HT-29 (cell line): ENCODE data around the gene RNF34. TPM values are rescaled to one million over a fixed set of nuclear protein-coding genes. Genes with fewer than 3 reads are reported as not detected.

Experiments used
- DNase-seq: peaks from one replicate; pipeline ENCODE4 v3.0.0-alpha.2; 2015; ENCODE audit warnings: low spot score
- total RNA-seq: library from RNA; depleted of rRNA; stranded (reverse); fragments of >200 nt; shearing (Covaris generic); gene quantifications from 2 replicates; pipeline ENCODE4 v1.2.3, GENCODE V29; 2014

RNF34 gene
- total RNA-seq, 1 experiment from 2014 or later: 97.2 TPM

DNA sequence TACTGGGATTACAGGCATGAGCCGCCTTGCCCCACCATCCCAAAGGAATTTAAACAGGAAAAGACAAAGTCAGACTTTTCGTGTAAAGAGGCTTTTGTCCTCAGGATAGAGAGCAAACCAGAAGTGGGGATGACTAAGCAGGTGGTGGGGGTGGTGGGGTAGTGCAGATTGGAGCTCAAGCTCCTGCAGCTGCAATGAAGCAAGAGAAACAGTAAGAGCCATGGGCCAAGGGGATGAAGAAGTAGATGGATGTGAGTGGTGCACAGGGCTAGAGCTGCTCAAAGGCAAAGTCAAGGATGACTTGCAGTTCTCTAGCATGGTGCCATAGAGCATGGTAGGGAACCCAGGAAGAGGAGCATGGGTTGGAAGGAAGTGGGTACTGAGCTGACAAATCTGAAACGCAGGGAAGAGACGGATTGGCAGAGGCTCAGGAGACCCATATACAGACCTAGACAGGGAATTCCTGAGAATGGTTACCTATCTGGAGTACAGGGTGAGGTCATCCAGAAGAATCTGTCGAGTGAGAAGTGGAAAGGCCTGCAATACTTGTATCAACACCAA is 11.4 kb upstream of the RNF34 start:
- DNase-seq: peak; percentile 9

- no peak for DNase-seq
Measured at GRCh38 chr12:121390856-121391255, 9.1 kb upstream of the RNF34 start.

DNA sequence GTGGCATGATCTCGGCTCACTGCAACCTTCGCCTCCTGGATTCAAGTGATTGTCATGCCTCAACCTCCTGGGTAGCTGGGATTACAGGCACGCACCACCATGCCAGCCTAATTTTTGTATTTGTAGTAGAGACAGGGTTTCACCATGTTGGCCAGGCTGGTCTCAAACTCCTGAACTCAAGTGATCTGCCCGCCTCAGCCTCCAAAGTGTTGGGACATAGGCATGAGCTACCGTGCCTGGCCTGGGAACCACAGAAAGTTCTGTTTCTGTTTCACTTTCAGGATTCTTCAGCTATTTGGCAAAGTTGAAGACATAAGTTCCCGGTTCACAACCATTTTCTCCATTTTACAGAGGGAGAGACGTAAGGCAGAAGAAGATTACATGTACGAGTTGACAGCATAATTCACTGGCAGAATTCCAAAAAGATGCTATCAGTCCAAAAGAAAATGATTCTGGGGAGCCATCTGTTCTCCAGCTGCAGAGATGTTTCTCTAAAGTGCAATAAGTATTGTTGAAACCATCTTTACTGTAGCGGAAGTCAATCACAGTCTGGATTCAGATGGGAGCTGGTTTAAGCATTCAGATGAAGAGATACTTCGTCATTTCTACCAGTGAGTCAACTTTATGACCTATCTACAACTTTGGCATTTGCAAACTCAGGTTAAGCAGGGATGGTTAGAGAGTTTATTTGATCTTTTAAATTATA is 8.1 kb upstream of the RNF34 start:
- DNase-seq: no peak

DNA sequence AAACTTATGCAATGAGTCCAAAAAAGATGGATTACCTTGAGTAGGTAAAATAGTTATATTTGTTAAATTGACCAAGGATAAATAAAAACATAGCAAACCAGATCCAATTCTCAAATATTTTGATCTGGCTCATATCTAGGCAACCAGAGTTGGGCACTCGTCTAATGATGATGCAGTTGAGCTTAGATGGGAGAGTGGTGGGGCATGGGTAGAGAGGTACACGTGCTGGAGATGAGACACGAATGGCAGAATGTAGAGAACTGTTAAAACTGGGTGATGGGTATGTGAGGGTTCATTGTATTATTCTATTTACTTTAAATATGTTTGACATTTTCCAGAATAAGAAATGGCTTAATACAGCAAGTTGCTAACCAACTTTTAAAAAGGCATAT is 7.6 kb upstream of the RNF34 start:
- no peak for DNase-seq

- no peak for DNase-seq
Measured at GRCh38 chr12:121397521-121397920, 2.4 kb upstream of the RNF34 start.

DNA sequence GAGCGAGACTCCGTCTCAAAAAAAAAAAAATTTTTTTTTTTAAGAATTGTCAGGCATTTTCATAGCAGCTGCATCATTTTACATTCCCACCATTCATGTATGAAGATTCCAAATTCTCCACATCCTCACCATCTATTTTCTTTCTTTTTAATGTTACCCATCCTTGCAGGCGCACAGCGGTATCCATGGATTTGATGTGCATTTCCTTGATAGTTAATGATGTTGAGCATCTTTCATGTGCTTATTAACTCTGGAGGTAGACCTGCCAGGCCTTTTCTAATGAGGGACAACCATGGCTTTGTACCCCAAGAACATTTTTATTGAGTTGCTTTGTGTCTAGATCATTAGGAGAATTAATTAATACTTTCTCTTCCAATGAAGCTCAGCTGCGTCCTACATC is 1.6 kb upstream of the RNF34 start:
- no peak for DNase-seq

GRCh38 chr12:121400332-121401139 is 618 bp downstream of the RNF34 start:
- peak; percentile 61 for DNase-seq

- no peak for DNase-seq
Measured at GRCh38 chr12:121403721-121404120, 3.8 kb downstream of the RNF34 start.

- peak; percentile 36 for DNase-seq
Measured at GRCh38 chr12:121404734-121405133, 4.8 kb downstream of the RNF34 start.

DNA sequence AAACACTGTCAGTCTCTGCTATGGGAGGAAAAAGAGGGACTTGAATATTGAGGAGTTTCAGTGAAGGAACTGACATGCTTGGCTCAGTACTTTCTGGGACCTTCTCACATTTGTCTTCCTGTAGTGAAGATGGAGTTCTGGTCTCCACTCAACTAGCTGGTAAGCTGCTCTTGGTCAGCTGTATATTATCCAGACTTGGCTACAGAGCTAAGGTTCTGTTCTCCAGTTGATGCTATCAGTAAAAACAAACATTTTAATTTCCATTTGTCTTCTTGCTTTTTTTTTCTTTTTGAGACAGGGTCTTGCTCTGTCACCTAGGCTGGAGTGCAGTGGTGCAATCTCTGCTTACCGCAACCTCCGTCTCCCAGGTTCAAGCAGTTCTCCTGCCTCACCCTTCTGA is 5.3 kb downstream of the RNF34 start:
- no peak for DNase-seq

DNA sequence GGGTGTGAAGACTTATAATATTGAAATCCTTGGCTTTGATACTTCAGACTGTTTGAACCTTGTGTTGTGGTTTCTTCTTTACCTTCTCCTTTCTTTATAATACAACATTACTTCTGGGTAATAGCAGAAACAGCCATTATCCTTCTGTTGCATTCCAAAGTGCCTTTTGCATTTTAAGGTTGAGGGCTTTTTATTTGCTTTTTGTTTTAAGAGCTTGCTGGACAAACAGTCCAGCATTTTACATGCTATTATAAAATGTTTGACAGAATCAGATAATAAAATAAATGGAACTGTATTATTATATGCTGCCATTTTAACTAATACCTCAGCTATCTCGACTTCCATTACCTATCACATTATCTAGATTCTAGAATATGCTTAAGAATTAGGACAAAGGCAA is 14.0 kb downstream of the RNF34 start:
- no peak for DNase-seq

GRCh38 chr12:121417847-121418246 is 17.9 kb downstream of the RNF34 start:
- no peak for DNase-seq

- no peak for DNase-seq
Measured at GRCh38 chr12:121420109-121420508, 20.2 kb downstream of the RNF34 start.

DNA sequence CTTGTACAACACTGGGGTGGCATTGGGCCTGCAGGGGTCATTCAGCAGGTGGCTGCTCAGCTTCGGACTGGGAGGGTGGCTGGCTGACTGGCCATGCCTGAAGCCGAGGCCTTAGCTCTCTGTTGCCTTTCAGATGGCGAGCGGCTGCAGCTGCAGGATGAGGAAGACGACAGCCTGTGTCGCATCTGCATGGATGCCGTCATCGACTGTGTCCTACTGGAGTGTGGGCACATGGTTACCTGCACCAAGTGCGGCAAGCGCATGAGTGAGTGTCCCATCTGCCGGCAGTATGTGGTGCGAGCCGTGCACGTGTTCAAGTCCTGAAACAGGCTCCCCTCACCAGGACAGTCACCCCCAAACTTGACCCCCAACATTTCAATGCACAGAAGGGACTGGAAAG is 23.3 kb downstream of the RNF34 start:
- no peak for DNase-seq

DNA sequence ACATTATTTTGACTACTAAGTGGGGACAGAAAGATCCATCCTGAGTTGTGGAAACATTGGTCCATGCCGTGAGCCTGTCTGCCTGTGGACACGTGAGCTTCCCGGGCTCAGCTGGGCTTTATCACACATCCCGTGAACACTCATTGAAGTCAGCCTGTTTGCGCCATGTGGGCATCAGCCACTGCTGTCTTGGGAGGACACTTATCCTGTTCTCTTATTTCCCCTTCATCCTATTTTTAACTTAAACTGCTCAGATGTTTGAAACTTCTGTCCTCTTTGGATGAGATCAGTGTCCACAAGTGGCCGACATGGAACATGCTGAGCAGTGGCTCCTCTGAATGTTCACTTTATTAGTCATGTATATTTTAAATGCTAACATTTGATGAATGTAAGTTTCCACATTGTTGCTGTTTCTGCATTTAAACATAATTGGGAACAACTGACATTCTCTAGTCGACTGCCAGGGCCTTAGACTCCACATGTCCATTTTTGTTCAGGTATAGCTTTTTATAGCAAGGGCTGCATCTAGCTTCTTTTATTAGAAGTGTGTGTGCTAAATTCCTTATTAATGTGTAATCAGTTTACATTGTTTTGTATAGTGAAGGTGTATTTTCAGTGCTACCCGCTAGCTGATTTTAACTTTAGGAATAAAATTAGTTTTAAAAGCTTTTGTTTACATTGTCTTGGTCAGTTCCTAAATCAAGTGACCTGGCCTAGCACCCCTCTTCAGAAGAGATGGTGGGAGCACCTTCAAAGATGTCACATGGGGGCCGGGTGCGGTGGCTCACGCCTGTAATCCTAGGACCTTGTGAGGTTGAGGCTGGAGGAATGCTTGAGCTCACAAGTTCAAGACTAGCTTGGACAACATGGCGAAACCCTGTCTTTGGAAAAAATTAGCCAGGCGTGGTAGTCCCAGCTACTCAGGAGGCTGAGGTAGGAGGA is 24.0 kb downstream of the RNF34 start:
- no peak for DNase-seq

DNA sequence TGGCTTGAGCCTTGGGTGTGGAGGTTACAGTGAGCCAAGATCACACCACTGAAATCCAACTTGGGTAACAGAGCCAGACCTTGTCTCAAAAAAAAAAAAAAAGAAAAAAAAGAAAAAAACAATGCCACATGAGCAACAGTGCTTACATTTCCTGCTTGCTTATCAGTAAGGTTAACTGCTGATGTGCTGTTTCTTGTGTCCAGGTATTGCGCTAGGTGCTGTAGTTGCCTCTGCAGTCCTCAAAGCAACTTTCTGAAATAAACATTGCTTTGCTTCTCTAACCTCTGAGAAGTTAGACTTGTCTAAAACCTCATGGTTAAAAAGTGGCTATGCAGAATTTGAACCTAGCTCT is 24.7 kb downstream of the RNF34 start:
- no peak for DNase-seq

DNA sequence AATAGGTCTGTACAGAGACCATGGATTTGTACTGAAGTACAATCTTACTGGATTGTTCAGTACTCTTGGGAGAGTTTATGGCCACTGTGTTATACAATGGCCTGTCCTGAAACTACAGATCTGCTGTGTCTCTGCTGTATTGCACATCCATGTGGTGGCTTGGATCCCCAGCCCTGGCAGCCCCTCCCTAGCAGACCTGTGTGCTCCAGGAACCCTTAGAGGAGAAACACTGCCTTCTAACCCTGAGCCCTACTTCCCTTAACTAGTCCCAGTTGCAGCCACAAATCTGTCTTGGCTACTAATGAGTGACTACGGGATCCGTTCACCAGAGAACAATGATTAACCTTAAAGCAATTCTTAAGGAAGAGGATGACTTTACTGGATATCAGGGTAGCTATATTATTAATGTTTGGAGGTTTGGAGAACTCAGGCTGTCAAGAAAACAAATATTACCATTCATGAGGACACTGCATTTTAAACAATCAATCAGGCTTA is 27.7 kb downstream of the RNF34 start:
- DNase-seq: no peak

- DNase-seq: no peak
Measured at GRCh38 chr12:121428883-121429282, 29.0 kb downstream of the RNF34 start.

DNA sequence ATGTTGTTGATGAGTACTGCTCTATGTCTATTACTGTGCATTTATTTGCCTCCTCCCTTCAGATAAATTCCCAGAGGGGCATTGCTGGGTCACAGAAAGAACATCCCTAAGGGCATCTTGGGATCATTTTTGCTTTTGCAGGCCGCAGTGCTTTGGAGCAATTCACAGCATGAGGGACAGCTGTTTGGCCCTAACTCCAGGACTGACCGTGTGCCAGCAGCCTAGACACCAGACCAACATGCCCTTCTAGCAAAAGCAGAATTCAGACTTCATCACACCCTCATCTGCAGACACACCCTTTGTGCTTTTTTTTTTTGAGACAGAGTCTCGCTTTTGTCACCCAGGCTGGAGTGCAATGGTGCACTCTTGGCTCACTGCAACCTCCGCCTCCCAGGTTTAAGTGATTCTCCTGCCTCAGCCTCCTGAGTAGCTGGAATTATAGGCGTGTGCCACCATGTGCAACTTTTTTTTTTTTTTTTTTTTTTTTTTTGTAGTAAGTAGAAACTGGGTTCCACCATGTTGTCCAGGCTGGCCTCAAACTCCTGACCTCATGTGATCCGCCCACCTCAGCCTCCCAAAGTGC is 31.0 kb downstream of the RNF34 start:
- DNase-seq: no peak

GRCh38 chr12:121432740-121433480 is 33.0 kb downstream of the RNF34 start:
- DNase-seq: no peak

DNA sequence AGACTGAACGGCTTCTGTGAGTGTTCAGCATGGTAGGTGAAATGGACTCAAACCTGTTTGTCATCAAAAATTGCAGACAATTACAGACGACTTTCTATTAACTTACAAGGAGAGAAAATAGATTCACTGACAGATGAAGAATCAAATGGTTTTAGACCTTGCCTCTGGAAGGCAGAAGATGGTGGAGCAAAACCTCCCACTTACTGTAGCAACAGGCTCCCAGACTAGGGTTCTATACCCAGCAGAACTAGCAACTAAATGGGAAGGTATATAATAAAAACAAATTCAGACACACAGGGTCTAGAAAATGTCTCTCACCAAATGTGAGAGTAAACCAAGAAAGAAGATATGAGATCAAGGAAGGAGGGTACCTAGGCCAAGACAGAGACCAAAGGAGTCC is 36.8 kb downstream of the RNF34 start:
- DNase-seq: no peak
